HG02798 (cell line): ENCODE data around the gene NHS.
"Not testable (repeated sequence)": the region's sequence is repeated elsewhere in the genome, so short reads cannot be mapped to it uniquely, and the experiment has no call there.

Experiments used
- ATAC-seq: cut with Tn5 transposase; IDR thresholded peaks from one replicate; pipeline ENCODE4 v1.9.1; 2021; ENCODE audit warnings: mild to moderate bottlenecking; ENCODE audit not compliant: unreplicated experiment, poor library complexity

Gene NHS

DNA sequence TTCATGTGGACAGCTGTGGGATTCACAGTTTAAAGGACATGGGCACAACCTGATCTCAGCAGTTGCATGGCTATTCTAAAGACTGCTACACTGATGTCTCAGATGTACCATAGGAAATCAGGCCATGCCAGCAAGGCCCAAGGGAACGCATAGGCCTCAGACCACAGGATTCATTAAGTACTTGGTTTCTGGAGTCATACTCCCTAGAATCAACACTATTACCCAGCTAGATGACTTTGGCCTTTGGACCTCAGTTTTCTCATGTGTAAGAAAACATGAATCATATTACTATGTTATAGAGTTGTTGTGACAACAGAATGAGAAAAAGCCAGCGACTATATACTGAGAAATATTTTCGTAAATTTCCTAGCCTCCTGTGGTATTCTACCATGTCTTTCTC, 67.9 kb downstream of the NHS start:
- ATAC-seq, result no peak

DNA sequence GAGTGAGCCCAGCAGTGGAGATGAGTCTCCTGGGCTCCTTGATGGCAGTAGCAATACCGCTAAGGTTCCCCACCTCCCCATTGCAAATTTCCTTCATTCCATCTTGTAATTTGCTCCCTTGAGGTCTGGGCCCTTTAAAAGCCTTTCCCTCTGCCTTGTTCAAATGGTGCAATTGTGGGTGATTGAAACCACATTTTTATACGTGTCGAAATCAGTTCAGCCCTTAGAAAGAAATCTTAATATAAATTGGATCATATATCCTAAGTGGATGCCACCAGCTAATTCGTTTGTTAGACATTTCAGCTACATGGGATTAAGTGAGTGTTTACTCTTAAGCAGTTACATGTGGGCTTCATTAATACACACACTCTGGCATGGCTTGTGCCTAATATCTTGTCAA, 68.6 kb downstream of the NHS start:
- no peak for ATAC-seq

DNA sequence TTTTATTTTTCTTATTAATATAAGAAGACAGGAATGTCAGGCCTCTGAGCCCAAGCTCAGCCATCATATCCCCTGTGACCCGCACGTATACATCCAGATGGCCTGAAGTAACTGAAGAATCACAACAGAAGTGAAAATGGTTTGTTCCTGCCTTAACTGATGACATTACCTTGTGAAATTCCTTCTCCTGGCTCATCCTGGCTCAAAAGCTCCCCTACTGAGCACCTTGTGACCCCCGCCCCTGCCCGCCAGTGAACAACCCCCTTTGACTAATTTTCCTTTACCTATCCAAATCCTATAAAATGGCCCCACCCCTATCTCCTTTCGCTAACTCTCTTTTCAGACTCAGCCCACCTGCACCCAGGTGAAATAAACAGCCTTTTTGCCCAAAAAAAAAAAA, 71.3 kb downstream of the NHS start:
- ATAC-seq, result not testable (repeated sequence)

DNA sequence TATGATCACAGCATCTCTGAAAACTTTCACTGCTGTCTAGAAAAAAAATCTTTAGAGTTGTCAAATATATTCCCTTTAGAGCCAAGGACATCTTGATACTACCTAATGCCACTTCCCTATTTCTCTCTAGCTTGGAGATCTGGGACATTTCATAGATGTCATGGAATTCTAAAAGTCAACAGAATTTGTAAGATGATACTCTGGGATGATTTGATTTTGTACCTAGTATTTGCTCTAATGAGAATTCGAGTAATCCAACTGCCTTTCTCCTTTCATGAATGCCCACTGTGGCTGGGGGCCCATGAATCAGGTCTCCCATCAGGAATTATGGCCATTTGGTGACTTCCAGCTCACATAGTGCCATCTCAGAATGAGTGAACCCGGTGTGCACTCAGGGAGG, 73.2 kb downstream of the NHS start:
- ATAC-seq, result no peak

DNA sequence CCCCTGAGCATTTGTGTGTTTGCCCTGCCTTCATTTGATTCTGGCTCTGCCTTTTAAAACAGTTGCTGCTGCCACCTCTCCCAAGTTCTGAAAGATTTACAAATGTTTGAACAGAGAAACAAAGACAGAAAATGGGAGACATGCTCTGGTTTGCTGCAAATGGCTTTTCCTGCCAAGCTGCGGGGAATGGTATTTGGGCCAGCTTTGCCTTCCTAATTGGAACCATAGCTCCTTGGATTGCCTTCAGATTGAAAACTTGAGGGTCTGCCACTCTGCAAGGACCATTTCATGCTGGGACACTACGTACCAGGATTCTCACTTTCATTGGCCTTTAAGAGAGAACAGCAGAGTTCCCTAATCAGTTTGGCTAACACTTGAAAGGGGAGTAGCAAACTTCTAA, 74.9 kb downstream of the NHS start:
- no peak for ATAC-seq

DNA sequence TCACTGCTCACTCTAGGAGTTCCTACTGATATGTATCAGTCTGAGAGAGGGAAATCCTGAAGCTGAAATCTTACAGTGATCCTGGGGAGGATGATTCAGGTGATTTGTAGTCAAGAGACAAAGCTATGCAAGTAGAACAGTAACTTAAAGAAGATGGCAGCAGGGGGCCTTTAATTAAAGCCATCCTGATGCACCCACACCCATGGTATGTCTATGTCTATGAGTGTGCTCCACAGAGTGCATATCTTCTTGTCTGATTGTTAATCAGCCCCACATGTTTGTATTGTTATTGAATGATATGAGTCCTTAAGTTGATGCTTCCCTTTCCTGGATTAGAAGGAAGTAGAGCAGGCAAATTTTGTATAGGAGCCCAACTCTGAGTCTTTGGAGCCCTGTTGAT, 78.8 kb downstream of the NHS start:
- no peak for ATAC-seq

DNA sequence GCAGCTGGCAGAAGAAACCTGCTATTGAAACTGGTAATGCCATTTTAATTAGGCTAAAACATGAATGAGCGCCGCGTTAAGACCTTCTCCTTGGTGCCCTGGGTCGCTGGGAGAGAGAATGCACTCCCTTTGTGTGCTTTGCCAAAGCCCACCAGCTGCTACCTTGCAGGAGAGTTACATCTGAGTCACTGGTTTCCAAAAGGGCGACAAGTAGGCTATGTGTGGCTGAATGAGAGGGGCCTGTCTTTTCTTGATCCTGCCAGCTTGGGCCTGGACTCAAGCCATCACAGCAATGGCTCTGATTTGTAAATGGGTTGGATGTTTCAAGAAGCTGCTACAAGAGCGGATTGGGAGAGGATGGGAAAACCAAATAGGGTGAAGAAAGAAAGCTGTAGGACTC, 81.5 kb downstream of the NHS start:
- ATAC-seq, result no peak

DNA sequence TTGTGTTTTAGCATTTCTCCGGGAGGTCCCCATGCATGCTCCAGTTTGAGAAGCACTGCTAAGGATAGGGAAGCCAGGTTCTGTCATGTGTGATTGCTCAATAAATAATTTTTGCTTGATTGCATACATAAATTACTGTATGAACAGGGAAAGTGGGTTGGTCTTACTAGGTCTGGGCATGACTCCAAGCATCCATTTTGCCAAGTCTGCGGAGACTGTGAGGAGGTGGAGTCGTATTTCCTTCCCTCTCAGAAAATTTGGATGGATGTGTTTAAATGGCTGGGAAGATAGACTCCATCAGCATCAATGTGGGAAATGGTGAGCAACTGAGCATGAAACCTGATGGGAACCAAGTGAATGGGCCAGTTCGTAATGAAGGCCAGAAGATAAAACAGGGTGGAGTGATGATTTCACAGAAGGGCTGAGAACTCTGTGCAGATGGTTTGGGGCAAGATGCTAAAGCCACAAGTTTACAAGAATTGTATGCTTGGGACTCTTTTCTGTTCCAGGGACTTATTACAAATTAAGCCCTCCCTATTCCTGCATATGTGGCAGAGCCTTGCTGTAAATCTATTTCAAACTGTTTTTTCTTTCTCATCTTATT, 84.1 kb downstream of the NHS start:
- no peak for ATAC-seq

DNA sequence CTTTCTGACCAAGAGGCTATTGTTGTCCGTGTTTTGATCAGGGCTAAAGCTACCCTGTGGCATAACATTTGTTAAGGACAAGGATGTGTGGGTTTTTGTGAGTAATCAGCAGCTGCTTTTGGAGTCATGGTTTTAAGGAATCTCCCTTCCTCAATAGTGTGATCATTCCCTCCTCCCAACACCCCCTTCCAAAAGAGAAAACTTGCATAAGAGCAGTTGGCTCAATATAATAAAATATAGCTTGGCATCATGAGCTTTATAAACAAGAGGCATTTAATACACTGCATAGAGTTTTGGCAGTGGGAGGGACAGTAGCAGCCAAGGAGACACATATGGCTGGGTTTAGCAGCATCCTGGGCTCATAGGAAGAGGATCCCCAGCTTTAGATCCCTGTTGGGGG, 84.7 kb downstream of the NHS start:
- ATAC-seq, result no peak

DNA sequence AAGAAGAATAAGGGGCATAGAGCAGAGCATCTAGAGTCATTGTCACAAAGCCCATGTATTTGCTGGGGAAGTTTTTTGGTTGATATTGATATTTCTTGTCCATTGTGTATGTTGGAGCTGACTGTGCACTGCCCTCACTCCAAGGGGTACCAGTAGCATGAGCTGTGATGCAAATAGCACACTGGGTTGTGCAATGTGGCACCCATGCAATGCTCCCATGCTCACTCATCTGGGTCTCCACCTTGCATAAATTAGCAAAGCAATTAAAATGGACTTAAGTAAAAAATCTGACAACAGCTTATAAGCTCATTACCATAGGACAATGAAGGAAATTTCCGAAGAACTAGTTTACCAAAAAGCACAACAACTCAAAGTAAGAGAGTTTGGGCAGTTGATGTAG, 87.9 kb downstream of the NHS start:
- no peak for ATAC-seq

DNA sequence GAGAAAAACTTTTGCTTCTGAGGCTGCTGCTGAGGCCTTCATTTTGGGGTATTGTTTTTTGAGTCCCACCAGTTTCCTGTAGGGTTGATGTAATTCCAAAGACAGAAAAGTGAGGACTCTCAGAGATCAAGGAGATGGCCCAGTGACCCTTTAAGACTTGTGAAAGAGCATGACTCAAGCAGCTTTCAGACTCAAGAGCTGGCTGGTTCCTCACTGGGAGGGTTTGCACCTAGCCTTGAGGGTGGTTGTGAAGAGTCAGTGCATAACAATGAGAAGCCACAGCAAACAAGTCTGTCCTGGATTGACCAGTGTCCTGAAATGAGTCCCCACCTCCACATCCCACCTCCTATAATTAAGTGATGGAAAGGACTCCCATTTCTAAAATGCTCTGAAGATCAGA, 89.2 kb downstream of the NHS start:
- ATAC-seq, result no peak

DNA sequence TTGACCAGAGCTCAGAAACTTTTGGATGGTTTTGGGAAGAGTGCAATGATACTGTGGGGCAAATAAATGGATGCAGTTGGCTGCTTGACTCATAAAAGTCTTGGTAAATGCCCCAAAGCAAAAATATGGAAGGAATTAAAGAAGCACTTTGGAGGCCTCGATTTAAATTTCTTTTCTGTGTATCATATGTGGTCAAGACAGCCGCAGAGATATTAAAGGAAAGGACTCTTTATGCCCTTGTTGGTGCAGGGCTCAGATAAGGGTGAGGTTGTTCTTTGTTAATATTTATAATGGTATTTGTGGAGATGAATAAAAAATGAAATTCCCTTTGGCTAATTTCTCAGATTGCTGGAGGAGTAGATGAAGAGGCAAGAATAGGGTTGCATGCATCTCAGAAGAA, 90.2 kb downstream of the NHS start:
- ATAC-seq, result no peak

DNA sequence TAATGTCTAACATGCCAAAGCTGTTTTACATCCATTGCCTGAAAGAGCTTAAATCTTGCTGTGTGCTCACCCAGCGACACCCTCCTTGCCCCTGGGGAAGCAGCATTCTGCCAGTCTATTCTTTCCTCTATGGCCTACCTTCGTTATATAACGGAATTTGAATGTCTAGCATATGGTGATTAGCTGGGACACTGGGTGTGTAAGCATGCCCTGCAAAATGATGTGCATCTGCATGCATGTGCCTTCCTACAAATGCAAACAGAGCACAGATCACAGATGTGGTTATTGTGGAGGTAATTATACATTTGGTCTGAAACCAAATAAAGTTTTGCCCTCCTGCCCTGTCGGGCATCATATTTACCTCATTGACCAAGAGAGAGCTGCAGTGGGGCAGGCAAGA, 90.8 kb downstream of the NHS start:
- ATAC-seq, result no peak

DNA sequence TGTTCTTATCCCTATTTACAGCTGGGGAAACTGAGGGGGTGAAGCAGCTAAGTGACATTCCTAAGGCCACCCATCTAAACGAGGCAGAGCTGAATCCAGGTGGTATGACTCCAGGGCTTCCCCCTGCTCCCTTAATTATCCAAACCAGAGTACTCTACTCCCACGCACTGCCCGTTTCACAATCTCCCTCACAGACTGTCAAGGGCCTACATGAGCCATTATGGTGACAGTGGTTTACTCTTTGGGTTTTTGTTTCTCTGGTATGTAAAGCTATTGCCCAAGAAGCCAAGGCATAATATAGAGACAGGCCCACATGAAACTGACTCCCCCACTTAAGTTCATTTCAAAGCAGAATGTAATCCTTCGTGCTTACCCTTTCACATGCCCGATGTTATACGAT, 95.1 kb downstream of the NHS start:
- no peak for ATAC-seq

DNA sequence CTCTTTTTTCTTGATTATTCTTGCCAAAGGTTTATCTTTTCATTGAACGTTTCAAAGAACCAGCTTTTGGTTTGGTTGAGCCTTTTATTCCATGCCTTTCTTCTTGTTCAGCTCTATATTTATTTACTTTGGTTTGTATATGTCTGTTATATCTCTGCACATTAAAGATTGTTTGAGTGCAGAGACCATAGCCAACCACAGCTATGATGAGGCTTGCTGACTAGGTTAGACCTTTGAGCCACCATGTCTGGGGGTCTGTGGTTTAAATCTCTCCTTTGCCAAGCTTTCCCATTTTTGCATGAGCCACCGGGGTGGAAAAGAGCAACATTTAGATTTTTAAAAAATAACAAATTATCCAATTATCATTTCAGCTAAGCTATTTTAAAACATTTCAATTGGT, 96.1 kb downstream of the NHS start:
- ATAC-seq, result no peak

DNA sequence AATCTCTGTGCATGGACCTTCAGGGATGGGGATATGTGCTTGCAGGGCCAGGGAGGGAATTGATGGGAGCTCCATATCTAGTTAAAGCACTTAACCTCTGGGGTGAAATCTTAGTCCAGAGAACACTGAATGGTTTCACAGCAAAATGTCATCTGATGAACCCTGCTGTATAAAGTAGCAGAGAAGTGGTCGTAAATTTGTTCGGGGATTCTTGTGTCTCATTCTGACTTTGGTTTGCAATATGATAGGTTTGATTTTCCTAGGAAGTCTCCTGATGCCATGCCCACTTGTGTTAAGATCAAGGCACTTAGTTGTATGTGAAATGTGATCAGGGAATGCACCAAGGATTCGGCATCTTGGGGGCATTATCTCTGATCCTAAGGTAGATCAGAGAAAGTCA, 96.9 kb downstream of the NHS start:
- ATAC-seq, result no peak

DNA sequence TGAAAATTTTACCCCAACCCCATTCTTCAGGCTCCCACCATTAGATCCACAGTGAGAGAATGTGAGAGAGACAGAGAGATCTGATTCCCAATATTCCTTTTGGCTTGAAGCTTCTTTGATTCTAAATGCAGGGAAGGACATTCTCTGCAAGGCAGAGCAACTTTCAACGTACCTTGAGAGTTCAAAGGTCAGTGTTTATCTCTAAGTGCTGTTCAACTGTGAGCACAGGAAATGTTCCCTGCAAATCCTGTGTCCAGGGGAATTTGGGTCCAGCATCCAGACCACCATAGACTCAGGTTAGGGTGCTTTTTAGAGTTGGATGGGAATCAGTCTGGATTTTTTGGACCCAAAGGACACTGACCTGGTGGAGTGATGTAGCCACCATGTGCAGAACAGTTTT, 97.4 kb downstream of the NHS start:
- no peak for ATAC-seq

DNA sequence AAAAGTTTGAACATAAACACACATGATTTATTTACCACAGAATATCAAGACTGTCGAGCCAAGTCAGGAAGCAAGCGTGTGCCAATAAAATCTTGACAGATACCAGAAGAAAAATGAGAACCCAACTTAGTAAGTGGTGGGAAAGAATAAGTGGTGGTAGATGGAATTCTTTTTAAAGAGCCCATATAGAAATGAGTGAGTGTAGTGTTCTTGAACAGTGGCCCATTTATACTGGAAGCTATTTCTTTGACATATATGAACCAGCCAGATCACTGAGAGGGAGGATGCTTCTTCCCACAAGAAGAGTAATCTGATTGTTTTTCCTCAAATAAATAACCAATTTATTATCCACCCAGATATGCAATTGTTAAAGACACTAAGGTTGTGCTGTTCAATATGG, 98.0 kb downstream of the NHS start:
- no peak for ATAC-seq

DNA sequence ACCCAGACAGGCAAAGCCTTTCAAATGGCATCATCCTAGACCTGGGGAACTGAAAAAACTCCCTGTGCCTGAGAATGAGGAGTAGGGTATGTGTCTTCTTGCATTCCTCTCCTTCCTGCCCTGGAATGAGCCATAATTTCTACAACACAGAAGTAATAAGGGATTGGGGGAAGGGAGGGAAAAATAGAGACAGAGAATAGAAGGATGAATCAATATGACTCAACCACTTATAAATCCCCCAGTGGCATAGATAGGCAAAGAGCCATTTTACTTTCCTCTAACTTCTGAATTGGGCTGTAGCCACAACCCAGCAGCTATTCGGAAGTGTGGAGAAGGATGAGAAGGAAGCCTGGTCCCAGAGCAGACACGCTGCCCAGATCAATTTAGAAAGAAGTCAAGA, 99.9 kb downstream of the NHS start:
- ATAC-seq, result no peak

DNA sequence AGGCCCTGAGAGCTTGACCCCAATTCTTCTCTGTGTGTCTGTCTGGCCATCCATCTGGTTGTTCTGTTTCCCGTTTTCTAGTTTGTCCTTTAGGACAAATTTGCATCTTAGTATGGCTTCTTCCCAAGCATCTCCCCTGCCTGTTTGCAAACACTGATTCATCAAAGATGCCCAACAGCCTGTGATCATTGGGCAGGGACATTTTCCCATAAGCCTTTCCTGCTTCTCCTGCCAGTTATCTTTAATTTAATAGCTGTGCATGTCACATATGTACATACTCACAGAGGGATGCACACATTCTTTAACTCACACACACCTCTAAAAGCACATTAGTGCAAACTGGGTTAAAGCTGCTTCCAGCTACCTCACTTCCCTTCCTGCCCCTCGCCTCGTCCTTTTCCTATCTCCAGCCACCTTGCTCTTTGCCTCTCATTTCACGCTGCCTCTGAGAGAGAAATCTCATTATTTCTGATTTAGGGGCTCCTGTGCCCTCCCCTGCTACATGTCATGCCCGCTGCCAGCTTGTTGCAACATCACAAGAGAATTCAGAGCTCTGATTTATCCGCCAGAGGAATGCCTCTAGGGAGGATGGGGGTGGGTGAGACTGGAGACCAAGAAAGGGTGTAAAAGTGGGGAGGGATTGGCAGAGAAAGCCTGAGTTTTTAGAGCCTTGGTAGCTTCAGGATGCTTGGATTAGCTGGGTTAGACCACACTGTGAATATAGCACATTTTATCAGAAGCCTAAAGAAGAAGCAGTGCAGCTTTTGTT, 100.6 kb downstream of the NHS start:
- no peak for ATAC-seq

DNA sequence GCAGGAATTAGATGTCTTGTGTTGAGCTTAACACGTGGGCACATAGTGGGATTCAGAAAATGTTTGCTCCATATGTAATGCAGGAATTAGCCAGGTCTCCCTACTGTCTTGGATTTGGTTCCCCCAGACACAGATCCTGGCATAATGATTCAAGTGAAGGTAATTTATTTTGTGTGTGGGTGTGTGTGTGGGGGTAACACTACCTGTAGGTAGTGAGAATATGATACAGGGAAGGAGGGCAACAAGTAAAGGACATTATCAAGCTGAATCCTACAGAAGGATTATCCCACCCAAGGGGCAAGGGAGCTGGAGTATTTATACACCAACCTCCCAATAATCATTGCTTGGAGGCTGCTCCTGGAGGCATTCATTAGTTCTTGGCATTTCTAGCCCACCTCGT, 101.4 kb downstream of the NHS start:
- ATAC-seq, result no peak

DNA sequence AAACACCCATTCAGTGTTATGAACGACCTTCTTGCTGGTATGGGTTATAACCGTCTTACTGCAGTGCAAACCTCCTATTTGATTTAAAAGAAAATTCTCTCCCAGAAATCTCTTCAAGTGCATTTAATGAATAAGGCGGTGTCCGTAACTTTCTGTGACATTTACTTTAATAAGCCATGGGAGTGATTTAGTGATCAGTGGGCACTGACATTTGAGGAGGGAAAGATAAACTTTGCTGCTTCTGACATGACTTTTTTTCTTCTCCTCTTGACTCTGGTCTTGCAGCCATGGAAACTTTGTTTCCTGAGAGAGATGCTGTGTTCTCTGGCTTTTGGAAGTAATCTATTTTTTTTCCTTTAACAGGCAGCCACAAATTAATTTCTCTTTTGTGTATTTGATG, 106.1 kb downstream of the NHS start:
- no peak for ATAC-seq
